NCI-H2081 (cell line): ENCODE measurements around the gene SLC22A14.
A peak's percentile ranks its signal among the peaks of the same experiment; 100 is the strongest.
"Not testable (repeated sequence)": the region's sequence is repeated elsewhere in the genome, so short reads cannot be mapped to it uniquely, and the experiment has no call there.

Experiments
- DNase-seq, 2 experiments: peaks; one replicate each; lab custom pipeline; 2025; lab: John Stamatoyannopoulos, UW

Gene SLC22A14

GRCh38 chr3:38281895-38282686, at the start of gene SLC22A14:
Gene SLC22A14, plus strand, starts transcription at chr3:38282294. Its CDS starts 23,733 bp downstream, at chr3:38306027.
- DNase-seq = no peak

DNA sequence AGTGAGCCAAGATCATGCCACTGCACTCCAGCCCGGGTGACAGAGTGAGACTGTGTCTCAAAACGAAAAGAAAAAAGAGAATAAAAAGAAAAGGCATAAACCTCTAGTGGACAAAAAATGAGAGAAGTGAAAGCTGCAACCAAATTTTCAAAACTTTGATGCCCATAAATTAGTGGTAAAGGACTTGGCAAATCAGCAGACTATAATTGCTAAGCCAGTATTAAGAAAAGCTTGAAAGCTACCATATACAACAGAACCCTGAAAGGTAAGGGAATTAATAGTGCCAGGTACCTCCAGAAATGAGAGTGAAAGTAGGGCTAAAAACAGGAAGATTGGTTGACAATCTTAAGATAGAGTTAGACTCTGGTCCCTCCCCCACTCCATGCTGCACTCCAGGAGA, 49.4 kb upstream of the SLC22A14 start:
- no peak for DNase-seq

DNA sequence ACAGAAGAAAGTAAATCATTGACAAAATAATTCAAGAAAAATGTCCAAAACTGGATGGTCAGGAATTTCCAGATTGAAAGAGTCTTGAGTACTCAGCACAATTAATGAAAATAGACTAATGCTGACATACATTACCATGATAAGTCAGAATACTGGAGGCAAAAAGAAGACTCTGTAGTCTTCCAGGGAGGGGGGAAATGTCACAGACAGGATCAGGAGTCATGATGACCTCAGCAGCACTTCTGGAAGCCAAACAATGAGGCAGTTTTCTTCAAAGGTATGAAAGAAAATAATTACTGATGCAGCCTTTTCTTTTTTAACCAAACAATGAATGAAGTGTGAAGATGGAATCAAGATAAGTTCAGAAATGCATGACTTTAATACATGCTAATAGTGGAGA, 46.6 kb upstream of the SLC22A14 start:
- no peak for DNase-seq

- no peak for DNase-seq
Observed at GRCh38 chr3:38238416-38239008, 43.6 kb upstream of the SLC22A14 start.

- not testable (repeated sequence) for DNase-seq
Observed at GRCh38 chr3:38242812-38243211, 39.3 kb upstream of the SLC22A14 start.

DNA sequence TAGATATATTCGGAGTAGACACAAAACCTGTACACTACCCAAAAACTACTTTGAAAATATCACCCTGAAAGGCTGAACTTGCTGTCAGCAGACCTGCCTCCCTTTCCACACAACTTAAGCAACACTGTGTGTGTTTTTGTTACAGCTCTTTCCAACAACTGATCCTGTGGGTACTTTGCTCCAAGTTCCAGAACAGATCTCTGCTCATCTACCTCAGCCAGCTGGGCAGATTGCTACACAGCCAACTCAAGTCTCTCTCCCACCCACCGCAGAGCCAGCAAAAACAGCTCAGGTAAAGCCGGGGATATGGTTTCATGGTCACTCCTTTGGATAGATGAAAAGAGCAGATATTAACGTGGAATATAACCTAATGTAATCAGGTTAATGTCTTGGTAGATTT, 36.2 kb upstream of the SLC22A14 start:
- DNase-seq = no peak

- peak in 1 of 2 experiments; percentile 45 for DNase-seq
Observed at GRCh38 chr3:38247366-38248035, 34.6 kb upstream of the SLC22A14 start.

- no peak for DNase-seq
Observed at GRCh38 chr3:38250198-38250597, 31.9 kb upstream of the SLC22A14 start.

- no peak for DNase-seq
Observed at GRCh38 chr3:38251197-38251596, 30.9 kb upstream of the SLC22A14 start.

DNA sequence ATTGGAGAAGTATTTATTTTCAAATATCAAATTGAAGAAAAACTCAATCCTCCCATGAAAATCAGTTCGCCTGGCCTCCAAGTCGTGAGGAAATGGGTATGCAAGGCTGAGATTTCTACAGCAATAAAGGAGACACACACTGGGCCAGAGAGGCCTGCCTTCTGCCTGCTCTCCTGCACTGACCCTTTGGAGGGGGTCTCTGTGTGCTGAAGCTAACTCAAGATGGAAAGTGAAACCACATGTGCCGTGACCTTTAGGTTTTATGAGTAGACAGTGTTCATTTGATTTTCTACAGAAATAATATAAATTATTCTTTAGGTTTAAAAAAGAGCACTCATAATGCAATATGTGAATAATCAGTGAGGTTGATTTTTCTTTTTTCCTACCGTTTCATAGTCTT, 28.4 kb upstream of the SLC22A14 start:
- DNase-seq = no peak

- no peak for DNase-seq
Observed at GRCh38 chr3:38254872-38255271, 27.2 kb upstream of the SLC22A14 start.

- DNase-seq = no peak
Observed at GRCh38 chr3:38255627-38256026, 26.5 kb upstream of the SLC22A14 start.

- DNase-seq = no peak
Observed at GRCh38 chr3:38257583-38257982, 24.5 kb upstream of the SLC22A14 start.

DNA sequence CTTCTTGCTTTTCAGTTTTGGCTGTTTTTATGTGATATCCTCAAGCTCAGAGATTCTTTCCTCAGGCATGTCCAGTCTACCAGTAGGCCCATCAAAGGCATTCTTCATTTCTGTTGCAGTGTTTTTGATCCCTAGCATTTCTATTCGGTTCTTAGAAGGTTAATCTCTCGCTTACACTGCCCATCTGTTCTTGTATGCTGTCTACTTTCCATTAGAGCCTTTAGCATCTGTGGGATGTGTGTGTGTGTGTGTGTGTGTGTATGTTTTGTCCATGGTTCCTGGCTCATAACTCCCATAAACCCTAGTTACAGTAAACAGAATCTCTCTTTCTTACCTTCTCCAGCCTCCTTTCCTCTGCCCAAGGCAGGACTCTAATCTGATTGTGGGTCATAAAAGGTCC, 21.6 kb upstream of the SLC22A14 start:
- DNase-seq = no peak

DNA sequence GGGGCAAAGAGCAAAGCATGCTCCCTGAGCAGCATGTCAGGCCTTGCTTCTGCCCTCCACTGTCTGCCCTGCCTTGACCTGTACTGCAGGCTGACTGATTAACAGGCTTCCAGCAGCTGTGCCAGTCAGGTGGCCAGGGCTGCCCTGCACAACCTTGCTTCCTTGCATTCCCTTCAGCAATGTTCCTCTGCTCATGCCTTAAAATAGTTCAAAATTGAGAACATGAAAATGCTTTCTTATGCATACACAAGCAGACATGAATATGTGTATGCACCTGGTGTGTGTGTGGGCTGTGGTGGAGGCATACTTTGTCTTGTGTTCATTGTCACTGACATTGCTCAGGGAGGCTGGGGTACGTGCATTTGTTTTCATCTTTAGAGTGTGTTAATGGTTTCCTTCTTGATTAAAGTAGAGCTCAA, 17.7 kb upstream of the SLC22A14 start:
- DNase-seq = no peak

DNA sequence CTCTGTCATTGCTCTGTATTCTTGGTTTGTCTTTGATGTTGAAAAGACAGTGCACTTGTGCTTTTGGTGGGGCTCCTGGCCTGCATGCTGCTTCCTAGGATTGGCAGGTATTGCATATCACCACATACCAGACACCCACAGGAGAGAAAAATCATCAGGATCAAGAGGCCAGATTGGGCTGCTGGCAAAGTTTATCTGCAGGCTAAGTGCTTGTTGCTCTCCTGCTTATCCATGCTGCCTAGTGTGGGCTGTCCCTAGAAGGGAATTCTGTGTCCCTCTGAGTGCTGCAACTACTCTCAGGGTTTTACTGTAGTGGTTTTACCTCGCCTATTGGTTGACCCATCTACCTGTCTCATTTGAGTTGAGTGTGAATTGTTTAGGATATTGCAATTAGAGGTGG, 17.3 kb upstream of the SLC22A14 start:
- no peak for DNase-seq

DNA sequence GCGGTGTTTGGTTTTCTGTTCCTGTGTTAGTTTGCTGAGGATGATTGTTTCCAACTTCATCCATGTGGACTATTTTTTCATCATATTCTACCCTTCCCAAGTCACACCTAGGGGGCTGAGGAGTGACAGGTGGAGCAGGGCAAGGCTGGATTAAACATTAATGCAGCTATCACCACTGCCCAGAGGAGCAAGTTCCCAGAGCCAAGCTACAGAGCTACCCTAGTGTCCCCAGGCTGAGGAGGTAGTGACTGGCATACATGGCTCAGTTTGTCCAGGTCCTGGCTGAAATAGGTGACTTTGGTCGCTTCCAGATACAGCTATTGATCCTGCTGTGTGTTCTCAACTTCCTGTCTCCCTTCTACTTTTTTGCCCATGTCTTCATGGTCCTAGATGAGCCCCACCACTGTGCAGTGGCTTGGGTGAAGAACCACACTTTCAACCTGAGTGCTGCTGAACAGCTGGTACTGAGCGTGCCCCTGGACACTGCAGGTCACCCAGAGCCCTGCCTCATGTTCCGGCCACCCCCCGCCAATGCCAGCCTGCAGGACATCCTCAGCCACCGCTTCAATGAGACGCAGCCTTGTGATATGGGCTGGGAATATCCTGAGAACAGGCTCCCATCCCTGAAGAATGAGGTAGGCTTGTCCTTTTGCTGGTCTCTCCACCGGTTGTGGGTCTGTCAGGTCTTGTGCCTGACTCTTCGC, 16.3 kb upstream of the SLC22A14 start, which contains the start of gene SLC22A13:
Gene SLC22A13 (plus strand): TSS at position 209 of the 704 bp plus-strand sequence. CDS start 49 bp downstream, at position 258.
- DNase-seq = no peak

- DNase-seq = no peak
Observed at GRCh38 chr3:38266810-38267209, 15.3 kb upstream of the SLC22A14 start.

DNA sequence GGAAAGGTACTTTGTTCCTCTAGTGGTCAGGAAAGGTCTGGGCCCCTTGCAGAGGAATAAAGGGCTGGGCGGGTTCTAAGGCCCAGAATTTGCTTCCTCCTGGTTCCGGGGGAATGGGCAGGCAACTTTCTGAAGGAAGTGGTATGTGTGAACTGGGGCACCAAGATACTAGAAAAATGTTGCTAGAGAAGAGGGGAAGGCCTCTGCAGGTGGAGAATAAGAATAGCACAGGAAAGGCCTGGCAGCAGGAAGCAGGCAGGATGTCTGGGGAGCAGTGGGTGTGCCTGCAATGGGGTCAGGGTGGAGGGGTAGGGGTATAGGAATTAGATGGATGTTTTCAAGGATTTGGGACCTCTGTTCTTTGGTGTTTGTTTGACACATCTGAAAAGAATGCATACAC, 14.4 kb upstream of the SLC22A14 start:
- no peak for DNase-seq

GRCh38 chr3:38268087-38268486, 14.0 kb upstream of the SLC22A14 start:
- DNase-seq = no peak

- no peak for DNase-seq
Observed at GRCh38 chr3:38268522-38268921, 13.6 kb upstream of the SLC22A14 start.

DNA sequence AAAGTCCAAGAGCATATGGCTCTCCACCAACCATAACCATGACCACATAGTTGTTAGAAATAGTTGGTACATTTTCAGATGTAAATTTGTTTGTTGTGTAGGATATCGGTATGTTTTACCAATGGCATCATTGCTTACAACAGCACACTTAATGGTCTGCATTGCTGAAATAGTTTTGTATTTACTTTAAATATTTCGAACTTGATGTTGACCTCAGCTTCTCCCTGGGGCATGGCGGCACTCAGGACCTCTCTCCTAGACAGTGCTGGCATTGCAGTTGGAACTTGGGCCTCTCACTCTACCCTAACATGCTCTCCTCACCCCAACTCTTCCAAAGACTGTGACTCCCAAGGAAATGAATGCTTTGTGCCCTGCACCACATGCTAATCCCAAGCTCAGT, 11.5 kb upstream of the SLC22A14 start:
- no peak for DNase-seq
